Measurements from ENCODE around the gene CCDC6.
"Not testable (repeated sequence)": the region's sequence is repeated elsewhere in the genome, so short reads cannot be mapped to it uniquely, and the experiment has no call there.

CCDC6 gene

DNA sequence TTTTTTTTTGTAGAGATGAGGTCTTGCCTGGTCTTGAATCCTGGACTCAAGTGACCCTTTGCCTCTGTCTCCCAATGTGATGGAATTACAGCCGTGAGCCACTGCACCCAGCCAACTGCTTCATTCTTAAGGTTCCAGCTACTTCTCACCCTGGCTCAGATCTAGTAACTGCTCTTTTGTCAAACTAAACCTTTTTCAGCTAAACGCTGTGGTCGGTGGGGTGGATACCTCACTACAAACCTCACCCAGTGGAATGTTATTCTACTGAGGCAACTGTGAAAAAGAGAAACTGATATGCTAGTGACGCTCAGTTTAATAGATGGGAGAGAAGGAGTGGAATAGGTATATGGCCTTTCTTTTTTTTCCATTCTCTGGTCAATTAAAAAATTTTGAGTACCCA, 151.4 kb downstream of the CCDC6 start:
- no peak for DNase-seq (ENCODE audit: low read depth)

DNA sequence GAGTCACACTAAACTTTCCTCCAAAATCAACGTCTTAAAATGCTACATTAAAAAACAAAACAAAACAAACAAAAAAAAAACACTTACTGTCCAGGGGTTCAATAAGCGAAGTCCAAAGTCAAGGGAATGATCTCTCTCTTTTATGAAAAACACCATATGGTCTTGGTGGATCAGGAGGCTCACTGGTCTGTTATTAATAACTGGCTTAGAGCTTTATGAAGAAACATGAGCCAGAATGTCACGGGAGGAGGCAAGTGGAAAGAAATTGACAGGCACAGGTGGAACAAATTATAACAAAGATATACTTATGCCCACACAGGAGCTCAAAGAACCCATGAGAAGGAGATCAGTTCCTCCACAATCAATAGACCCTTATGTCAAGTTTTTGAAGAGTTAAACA, 153.1 kb downstream of the CCDC6 start, which contains the start of gene MRLN:
Gene MRLN, minus strand, starts transcription at position 189 of the 400 bp plus-strand sequence.
- DNase-seq (ENCODE audit: low read depth), result no peak

GRCh38 chr10:59752278-59752940, 153.9 kb downstream of the CCDC6 start:
- no peak for DNase-seq (ENCODE audit: low read depth)

DNA sequence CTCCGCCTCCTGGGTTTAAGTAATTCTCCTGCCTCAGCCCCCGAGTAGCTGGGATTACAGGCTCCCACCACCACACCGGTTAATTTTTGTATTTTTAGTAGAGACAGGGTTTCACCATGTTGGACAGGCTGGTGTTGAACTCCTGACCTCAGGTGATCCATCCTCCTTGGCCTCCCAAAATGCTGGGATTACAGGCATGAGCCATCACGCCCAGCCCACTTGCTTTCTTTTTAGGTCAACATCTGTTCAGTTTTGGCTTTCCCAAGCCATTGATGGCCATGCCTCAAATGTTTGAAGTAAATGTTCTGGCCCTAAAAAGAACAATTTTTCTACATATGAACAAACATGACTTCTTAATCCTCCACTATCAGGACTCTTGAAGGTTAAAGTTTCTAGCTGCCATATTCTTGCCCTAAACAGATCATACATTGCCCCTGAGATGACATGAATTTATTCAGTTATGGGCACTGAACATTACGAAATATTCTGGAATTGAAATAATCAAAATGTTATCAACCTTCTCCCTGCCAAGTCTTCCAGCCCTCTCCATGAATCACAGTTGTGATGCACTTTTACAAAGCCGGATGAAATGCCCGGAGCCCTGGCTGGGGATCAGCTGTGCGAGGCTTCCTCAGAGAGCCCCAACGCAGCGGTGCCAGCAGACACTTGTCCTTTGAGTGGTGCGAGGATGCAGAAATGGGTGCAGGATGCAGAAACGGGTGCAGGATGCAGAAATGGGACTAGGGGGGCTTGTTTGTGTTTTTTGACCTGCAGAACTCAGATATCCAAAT, 156.0 kb downstream of the CCDC6 start:
- DNase-seq (ENCODE audit: low read depth), result no peak

DNA sequence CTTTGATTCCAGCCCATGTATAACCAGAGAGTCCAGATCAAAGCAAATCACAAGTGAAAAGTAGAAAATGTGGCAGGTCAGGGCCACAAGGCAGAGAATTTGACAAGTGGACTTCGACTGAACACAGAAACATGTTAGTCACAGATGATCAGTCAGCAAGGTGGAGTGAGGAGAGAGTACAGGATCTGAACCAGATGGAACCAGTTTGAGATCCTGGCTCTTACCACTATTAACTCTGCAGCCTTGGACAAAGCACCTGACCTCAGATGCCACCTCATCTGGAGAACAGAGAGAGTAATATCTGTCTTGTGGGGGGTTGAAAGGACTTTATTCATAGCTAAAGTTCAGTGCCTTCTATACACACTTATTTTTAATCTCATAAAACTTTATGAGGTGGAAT, 157.5 kb downstream of the CCDC6 start:
- no peak for DNase-seq (ENCODE audit: low read depth)

- DNase-seq (ENCODE audit: low read depth), result no peak
These were observed 161.1 kb downstream of the CCDC6 start for GRCh38 chr10:59745163-59745650.

GRCh38 chr10:59744762-59745161, 161.6 kb downstream of the CCDC6 start:
- not testable (repeated sequence) for DNase-seq (ENCODE audit: low read depth)

DNA sequence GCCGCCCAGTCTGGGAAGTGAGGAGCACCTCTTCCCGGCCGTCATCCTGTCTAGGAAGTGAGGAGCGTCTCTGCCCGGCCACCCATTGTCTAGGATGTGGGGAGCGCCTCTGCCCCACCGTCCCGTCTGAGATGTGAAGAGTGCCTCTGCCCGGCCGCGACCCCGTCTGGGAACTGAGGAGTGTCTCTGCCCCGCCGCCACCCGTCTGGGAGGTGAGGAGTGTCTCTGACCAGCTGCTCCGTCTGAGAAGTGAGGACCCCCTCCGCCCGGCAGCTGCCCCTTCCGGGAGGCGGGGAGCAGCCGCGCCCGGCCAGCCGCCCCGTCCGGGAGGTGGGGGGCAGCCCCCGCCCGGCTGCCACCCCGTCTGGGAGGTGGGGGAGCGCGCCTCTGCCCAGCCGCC, 162.2 kb downstream of the CCDC6 start:
- not testable (repeated sequence) for DNase-seq (ENCODE audit: low read depth)

DNA sequence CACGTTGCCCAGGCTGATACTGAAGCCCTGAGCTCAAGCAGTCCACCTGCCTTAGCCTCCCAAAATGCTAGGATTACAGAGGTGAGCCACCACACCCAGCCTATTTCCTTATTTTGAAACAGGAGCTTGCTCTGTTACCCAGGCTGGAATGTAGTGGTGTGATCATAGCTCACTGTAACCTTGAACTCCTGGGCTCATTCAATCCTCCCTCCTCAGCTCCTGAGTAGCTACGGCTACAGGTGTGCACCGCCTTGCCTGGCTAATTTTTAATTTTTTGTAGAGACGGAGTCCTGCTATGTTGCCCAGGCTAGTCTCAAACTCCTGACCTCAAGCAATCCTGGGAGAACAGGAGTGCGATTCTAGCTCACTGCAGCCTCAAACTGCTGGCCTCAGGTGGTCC, 164.8 kb downstream of the CCDC6 start:
- no peak for DNase-seq (ENCODE audit: low read depth)

GRCh38 chr10:59741048-59741447, 165.3 kb downstream of the CCDC6 start:
- DNase-seq (ENCODE audit: low read depth), result no peak
